GM12878 (cell line): ENCODE data around the gene TIMM22.

Experiments
- EZH2 ChIP-seq: IDR thresholded peaks from 2 replicates; pipeline ENCODE4 v1.6.1; 2012; ENCODE audit warnings: low read depth, mild to moderate bottlenecking, control low read depth, inconsistent platforms, low read length, borderline replicate concordance; ENCODE audit not compliant: control insufficient read depth
- FOS ChIP-seq: IDR thresholded peaks from 3 replicates; pipeline ENCODE4 v1.6.1; 2011; ENCODE audit warnings: borderline replicate concordance; ENCODE audit not compliant: insufficient read length; ENCODE audit errors: extremely low read depth
- POLR2AphosphoS5 ChIP-seq: IDR thresholded peaks from 2 replicates; pipeline ENCODE4 v1.6.1; 2011; ENCODE audit warnings: mild to moderate bottlenecking, low read length, inconsistent platforms
- RBBP5 ChIP-seq: fragments of 200-600 bp; sonication (generic); conservative IDR thresholded peaks from 2 replicates; pipeline ENCODE4 v1.6.1; 2016
- YY1 ChIP-seq: IDR thresholded peaks from 2 replicates; pipeline ENCODE4 v1.6.1; 2011; ENCODE audit warnings: low read depth, mild to moderate bottlenecking, low read length
- TF ChIP-seq, protein P1 (sequence below): fragments of 450-650 bp; IDR thresholded peaks from 2 replicates; pipeline ENCODE4 v1.6.1; 2014; ENCODE audit warnings: mild to moderate bottlenecking
- TF ChIP-seq, protein P2 (sequence below): IDR thresholded peaks from 2 replicates; pipeline ENCODE4 v1.6.1; 2011; ENCODE audit warnings: low read depth, low read length, improper control_type of control experiment, borderline replicate concordance
- TF ChIP-seq, protein P3 (sequence below): IDR thresholded peaks from 2 replicates; pipeline ENCODE4 v1.6.1; 2012; ENCODE audit warnings: low read depth, low read length, improper control_type of control experiment
- TF ChIP-seq, protein P4 (sequence below), 3 experiments: IDR thresholded peaks in 2 of 3; conservative IDR thresholded peaks in 1 of 3; 2 replicates each; pipeline ENCODE4 v1.5.1; 2011; ENCODE audit warnings: low read depth in 3 of 3, low read length in 3 of 3, mild to moderate bottlenecking in 3 of 3, control low read depth in 2 of 3, moderate library complexity in 2 of 3, inconsistent platforms in 1 of 3, mixed read lengths in 1 of 3; ENCODE audit not compliant: control insufficient read depth in 2 of 3, insufficient read depth in 1 of 3; ENCODE audit errors: extremely low read depth in 1 of 3

DNA sequence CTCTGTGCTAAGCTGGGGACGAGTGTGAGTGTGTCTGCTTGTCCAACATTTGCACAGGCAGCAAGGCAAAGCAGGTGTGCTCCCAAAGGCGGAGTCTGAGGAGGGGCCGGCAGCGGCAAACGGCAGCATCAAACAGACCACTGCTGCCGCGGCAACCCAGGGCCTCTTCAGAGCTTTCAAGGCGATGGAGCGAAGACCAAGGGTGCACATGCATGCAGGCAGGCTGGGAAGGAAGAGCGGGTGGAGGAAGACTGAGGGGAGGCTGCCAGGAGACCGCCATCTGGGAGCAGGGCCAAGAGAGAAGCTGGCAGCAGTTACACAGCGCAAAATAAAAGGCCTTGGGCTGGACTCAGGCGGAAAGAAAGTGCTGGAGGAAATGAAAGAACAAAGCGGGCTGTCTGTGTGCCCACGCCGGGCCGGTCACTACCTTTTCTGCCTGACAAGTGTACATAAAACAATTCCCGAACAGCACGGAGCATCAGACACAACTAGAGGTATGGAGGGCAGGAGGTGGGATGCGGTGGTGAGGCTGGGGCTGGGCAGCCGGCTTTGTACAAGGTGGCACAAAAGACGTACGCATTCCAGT lies 8.5 kb downstream of the TIMM22 start:
- no peak for TF ChIP-seq RBBP5
- TF ChIP-seq FOS = no peak
- no peak for TF ChIP-seq YY1
- TF ChIP-seq EZH2 = no peak
- no peak for TF ChIP-seq POLR2AphosphoS5
- TF ChIP-seq, protein P1, sequence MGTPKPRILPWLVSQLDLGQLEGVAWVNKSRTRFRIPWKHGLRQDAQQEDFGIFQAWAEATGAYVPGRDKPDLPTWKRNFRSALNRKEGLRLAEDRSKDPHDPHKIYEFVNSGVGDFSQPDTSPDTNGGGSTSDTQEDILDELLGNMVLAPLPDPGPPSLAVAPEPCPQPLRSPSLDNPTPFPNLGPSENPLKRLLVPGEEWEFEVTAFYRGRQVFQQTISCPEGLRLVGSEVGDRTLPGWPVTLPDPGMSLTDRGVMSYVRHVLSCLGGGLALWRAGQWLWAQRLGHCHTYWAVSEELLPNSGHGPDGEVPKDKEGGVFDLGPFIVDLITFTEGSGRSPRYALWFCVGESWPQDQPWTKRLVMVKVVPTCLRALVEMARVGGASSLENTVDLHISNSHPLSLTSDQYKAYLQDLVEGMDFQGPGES = no peak
- TF ChIP-seq, protein P2, sequence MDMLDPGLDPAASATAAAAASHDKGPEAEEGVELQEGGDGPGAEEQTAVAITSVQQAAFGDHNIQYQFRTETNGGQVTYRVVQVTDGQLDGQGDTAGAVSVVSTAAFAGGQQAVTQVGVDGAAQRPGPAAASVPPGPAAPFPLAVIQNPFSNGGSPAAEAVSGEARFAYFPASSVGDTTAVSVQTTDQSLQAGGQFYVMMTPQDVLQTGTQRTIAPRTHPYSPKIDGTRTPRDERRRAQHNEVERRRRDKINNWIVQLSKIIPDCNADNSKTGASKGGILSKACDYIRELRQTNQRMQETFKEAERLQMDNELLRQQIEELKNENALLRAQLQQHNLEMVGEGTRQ = no peak
- TF ChIP-seq, protein P3, sequence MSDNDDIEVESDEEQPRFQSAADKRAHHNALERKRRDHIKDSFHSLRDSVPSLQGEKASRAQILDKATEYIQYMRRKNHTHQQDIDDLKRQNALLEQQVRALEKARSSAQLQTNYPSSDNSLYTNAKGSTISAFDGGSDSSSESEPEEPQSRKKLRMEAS = no peak
- TF ChIP-seq, protein P4, sequence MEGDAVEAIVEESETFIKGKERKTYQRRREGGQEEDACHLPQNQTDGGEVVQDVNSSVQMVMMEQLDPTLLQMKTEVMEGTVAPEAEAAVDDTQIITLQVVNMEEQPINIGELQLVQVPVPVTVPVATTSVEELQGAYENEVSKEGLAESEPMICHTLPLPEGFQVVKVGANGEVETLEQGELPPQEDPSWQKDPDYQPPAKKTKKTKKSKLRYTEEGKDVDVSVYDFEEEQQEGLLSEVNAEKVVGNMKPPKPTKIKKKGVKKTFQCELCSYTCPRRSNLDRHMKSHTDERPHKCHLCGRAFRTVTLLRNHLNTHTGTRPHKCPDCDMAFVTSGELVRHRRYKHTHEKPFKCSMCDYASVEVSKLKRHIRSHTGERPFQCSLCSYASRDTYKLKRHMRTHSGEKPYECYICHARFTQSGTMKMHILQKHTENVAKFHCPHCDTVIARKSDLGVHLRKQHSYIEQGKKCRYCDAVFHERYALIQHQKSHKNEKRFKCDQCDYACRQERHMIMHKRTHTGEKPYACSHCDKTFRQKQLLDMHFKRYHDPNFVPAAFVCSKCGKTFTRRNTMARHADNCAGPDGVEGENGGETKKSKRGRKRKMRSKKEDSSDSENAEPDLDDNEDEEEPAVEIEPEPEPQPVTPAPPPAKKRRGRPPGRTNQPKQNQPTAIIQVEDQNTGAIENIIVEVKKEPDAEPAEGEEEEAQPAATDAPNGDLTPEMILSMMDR (IDR thresholded peaks at IDR 0.05 in 2 of 3, conservative IDR thresholded peaks at IDR 0.05 in 1 of 3; ENCODE audit: control insufficient read depth in 2 of 3, extremely low read depth in 1 of 3, insufficient read depth in 1 of 3, low read depth in 3 of 3, low read length in 3 of 3) = no peak
